ENCODE measurements around the gene GFOD2. TPM values are rescaled to one million over a fixed set of nuclear protein-coding genes. Genes with fewer than 3 reads are reported as not detected.

GFOD2 gene
- polyA plus RNA-seq, result 10 to 100 TPM; 36.8 to 49.6 TPM

DNA sequence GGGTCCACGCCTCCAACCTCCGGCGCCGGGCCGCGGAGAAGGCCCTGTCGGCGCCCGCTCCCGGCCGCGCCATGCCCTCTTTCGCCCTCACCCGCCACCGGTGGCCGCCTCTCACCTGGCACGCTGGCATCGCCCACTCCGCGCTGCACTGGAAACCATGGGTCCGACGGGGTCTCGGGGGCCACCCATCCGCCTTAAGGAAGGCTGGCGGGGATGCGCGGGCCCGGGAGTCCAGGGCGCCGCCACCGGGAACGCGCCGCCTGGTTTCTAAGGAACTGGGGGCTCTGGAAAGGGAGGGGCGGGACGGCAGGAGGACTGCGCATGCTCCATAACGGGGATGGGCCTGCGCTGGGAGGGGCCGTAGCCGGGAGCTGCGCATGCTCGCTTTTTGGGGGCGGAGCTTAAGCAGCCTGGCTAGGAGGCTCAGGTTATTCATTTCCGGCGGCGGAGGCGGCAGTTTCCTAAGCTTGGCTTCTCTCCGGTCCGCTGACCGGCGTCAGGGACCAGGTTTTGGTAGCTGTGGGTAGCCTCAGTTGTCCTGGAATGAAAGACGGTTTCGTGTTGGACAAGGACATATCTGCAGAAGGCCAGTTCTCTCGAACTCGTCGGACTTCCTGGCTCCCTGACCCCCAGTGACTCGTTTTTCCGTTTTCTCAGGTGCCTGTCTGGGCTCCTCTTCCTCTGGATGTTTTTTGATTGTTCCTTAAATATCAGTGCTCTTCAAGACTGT, at the start of gene GFOD2:
GFOD2 (minus strand) TSS at position 269 of the 730 bp plus-strand sequence. CDS start 33,601 bp downstream, outside the sequence.
- Histone ChIP-seq H3K4me3 (ENCODE audit: low read depth in 1 of 2, low read length in 2 of 2) (peak within 1 kb of the TSS; percentile 94 to 96), H3K4me1 (ENCODE audit: control insufficient read depth in 2 of 2, insufficient read depth in 2 of 2, low read length in 1 of 2) (peaks cover 0 to 5% of the 10 kb centered on the region in 2 donors), H3K36me3 (ENCODE audit: control insufficient read depth in 2 of 2, insufficient read depth in 2 of 2, low read length in 1 of 2) (peaks cover 0 to 8% of the 10 kb centered on the region in 2 donors), H3K27ac (ENCODE audit: low read depth in 2 of 2, low read length in 1 of 2) (peak within 1 kb of the TSS; percentile 84 to 89), H3K27me3 (ENCODE audit: control insufficient read depth in 1 of 2, insufficient read depth in 2 of 2, low read length in 2 of 2) (no peaks in the 10 kb centered on the region), H3K9me3 (ENCODE audit: control insufficient read depth in 2 of 2, insufficient read depth in 1 of 2, low read depth in 1 of 2, low read length in 1 of 2) (no peaks in the 10 kb centered on the region)
- WGBS, 2 donors, result 0 to 1% methylated on average over 59 of the region's 59 CpGs

GRCh38 chr16:67767953-67768352, 48.8 kb upstream of the GFOD2 start:
- H3K4me3 ChIP-seq (ENCODE audit: low read depth in 1 of 2, low read length in 2 of 2), result no peak overlapping the region
- no peaks in the 10 kb centered on the region for H3K27me3 ChIP-seq (ENCODE audit: control insufficient read depth in 1 of 2, insufficient read depth in 2 of 2, low read length in 2 of 2)
- peaks cover 0 to 3% of the 10 kb centered on the region in 2 donors for H3K4me1 ChIP-seq (ENCODE audit: control insufficient read depth in 2 of 2, insufficient read depth in 2 of 2, low read length in 1 of 2)
- 55 to 67% methylated on average over 7 of the region's 7 CpGs for WGBS, 2 donors
- H3K36me3 ChIP-seq (ENCODE audit: control insufficient read depth in 2 of 2, insufficient read depth in 2 of 2, low read length in 1 of 2), result peaks cover 0 to 7% of the 10 kb centered on the region in 2 donors
- H3K9me3 ChIP-seq (ENCODE audit: control insufficient read depth in 2 of 2, insufficient read depth in 1 of 2, low read depth in 1 of 2, low read length in 1 of 2), result no peaks in the 10 kb centered on the region
- no peak overlapping the region for H3K27ac ChIP-seq (ENCODE audit: low read depth in 2 of 2, low read length in 1 of 2)

- Histone ChIP-seq H3K36me3 (ENCODE audit: control insufficient read depth in 2 of 2, insufficient read depth in 2 of 2, low read length in 1 of 2) (peaks cover 0 to 7% of the 10 kb centered on the region in 2 donors), H3K27me3 (ENCODE audit: control insufficient read depth in 1 of 2, insufficient read depth in 2 of 2, low read length in 2 of 2) (no peaks in the 10 kb centered on the region), H3K27ac (ENCODE audit: low read depth in 2 of 2, low read length in 1 of 2) (no peak overlapping the region), H3K4me3 (ENCODE audit: low read depth in 1 of 2, low read length in 2 of 2) (no peak overlapping the region), H3K4me1 (ENCODE audit: control insufficient read depth in 2 of 2, insufficient read depth in 2 of 2, low read length in 1 of 2) (peaks cover 0 to 6% of the 10 kb centered on the region in 2 donors), H3K9me3 (ENCODE audit: control insufficient read depth in 2 of 2, insufficient read depth in 1 of 2, low read depth in 1 of 2, low read length in 1 of 2) (no peaks in the 10 kb centered on the region)
- 92% methylated on average over 4 of the region's 4 CpGs for WGBS, 2 donors
Measured at GRCh38 chr16:67766291-67766690, 47.2 kb upstream of the GFOD2 start.

GRCh38 chr16:67764158-67764667, 45.1 kb upstream of the GFOD2 start:
- Histone ChIP-seq H3K4me3 (ENCODE audit: low read depth in 1 of 2, low read length in 2 of 2) (no peak overlapping the region), H3K4me1 (ENCODE audit: control insufficient read depth in 2 of 2, insufficient read depth in 2 of 2, low read length in 1 of 2) (peaks cover 0 to 12% of the 10 kb centered on the region in 2 donors), H3K36me3 (ENCODE audit: control insufficient read depth in 2 of 2, insufficient read depth in 2 of 2, low read length in 1 of 2) (peaks cover 0 to 8% of the 10 kb centered on the region in 2 donors), H3K9me3 (ENCODE audit: control insufficient read depth in 2 of 2, insufficient read depth in 1 of 2, low read depth in 1 of 2, low read length in 1 of 2) (no peaks in the 10 kb centered on the region), H3K27ac (ENCODE audit: low read depth in 2 of 2, low read length in 1 of 2) (no peak overlapping the region), H3K27me3 (ENCODE audit: control insufficient read depth in 1 of 2, insufficient read depth in 2 of 2, low read length in 2 of 2) (no peaks in the 10 kb centered on the region)
- WGBS, 2 donors, result 93 to 97% methylated on average over 7 of the region's 7 CpGs

- peaks cover 0 to 12% of the 10 kb centered on the region in 2 donors for H3K4me1 ChIP-seq (ENCODE audit: control insufficient read depth in 2 of 2, insufficient read depth in 2 of 2, low read length in 1 of 2)
- peak overlapping the region; percentile 37 to 51 for H3K27ac ChIP-seq (ENCODE audit: low read depth in 2 of 2, low read length in 1 of 2)
- H3K36me3 ChIP-seq (ENCODE audit: control insufficient read depth in 2 of 2, insufficient read depth in 2 of 2, low read length in 1 of 2), result peaks cover 0 to 10% of the 10 kb centered on the region in 2 donors
- no peaks in the 10 kb centered on the region for H3K27me3 ChIP-seq (ENCODE audit: control insufficient read depth in 1 of 2, insufficient read depth in 2 of 2, low read length in 2 of 2)
- 89 to 96% methylated on average over 5 of the region's 5 CpGs for WGBS, 2 donors
- H3K4me3 ChIP-seq (ENCODE audit: low read depth in 1 of 2, low read length in 2 of 2), result no peak overlapping the region
- no peaks in the 10 kb centered on the region for H3K9me3 ChIP-seq (ENCODE audit: control insufficient read depth in 2 of 2, insufficient read depth in 1 of 2, low read depth in 1 of 2, low read length in 1 of 2)
Measured at GRCh38 chr16:67763066-67763465, 44.0 kb upstream of the GFOD2 start.

DNA sequence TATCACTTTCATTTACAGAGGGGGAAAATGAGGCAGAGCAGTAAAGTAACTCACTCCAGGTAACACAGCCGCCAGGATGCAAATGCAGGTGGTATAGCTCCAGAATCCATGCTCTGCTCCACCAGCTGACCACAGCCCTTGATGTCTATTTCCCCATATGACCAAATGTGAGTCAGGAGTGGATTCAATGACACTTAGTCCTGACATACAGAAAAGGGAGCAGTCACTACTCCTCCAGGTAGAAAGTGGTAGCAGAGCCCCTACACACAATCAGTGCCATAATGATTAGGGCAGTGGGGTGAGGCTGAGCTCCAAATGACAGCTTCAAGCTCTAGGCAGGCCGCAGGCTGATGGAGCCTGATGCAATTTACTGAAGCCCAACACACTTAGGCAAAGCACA, 43.3 kb upstream of the GFOD2 start:
- Histone ChIP-seq H3K27me3 (ENCODE audit: control insufficient read depth in 1 of 2, insufficient read depth in 2 of 2, low read length in 2 of 2) (no peaks in the 10 kb centered on the region), H3K36me3 (ENCODE audit: control insufficient read depth in 2 of 2, insufficient read depth in 2 of 2, low read length in 1 of 2) (peaks cover 0 to 10% of the 10 kb centered on the region in 2 donors), H3K9me3 (ENCODE audit: control insufficient read depth in 2 of 2, insufficient read depth in 1 of 2, low read depth in 1 of 2, low read length in 1 of 2) (no peaks in the 10 kb centered on the region), H3K27ac (ENCODE audit: low read depth in 2 of 2, low read length in 1 of 2) (peak overlapping the region; percentile 37 to 51), H3K4me3 (ENCODE audit: low read depth in 1 of 2, low read length in 2 of 2) (no peak overlapping the region), H3K4me1 (ENCODE audit: control insufficient read depth in 2 of 2, insufficient read depth in 2 of 2, low read length in 1 of 2) (peaks cover 0 to 12% of the 10 kb centered on the region in 2 donors)
- 86 to 93% methylated on average over 2 of the region's 2 CpGs for WGBS, 2 donors

DNA sequence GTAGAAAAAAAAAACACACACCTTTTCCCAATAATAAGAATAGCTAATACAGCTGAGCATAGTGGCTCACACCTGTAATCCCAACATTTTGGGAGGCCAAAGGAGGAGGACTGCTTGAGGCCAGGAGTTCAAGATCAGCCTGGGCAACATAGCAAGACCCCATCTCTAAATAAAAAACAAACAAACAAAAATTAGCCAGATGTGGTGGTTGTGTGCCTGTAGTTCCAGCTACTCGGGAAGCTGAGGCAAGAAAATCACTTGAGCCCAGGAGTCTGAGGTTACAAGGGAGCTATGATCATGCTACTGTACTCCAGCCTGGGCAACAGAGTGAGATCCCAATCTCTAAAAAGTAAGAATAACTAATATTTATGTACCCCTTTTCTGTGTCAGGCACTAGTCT, 42.8 kb upstream of the GFOD2 start:
- Histone ChIP-seq H3K9me3 (ENCODE audit: control insufficient read depth in 2 of 2, insufficient read depth in 1 of 2, low read depth in 1 of 2, low read length in 1 of 2) (no peaks in the 10 kb centered on the region), H3K36me3 (ENCODE audit: control insufficient read depth in 2 of 2, insufficient read depth in 2 of 2, low read length in 1 of 2) (peaks cover 0 to 10% of the 10 kb centered on the region in 2 donors)
- 93% methylated on average over 1 of the region's 1 CpG for WGBS, 2 donors

DNA sequence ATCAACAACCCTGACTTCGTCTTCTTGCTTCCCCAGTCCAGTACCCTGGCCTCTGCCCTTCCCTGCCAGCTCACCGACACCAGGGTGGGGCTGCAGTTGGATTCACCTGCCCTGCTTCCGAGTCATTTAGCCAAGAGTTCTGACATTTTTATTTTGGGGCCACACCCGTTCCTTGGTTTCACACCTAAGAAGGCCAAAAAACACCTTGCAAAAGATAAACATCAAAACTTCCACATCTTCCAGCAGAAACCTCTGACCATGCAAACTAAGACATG, 41.8 kb upstream of the GFOD2 start:
- Histone ChIP-seq H3K36me3 (ENCODE audit: control insufficient read depth in 2 of 2, insufficient read depth in 2 of 2, low read length in 1 of 2) (peaks cover 0 to 10% of the 10 kb centered on the region in 2 donors), H3K27ac (ENCODE audit: low read depth in 2 of 2, low read length in 1 of 2) (peak overlapping the region; percentile 42 to 77)
- 56 to 61% methylated on average over 4 of the region's 4 CpGs for WGBS, 2 donors

More for the DNA sequence above, 42.8 kb upstream of the GFOD2 start:
- Histone ChIP-seq H3K4me1 (ENCODE audit: control insufficient read depth in 2 of 2, insufficient read depth in 2 of 2, low read length in 1 of 2) (peaks cover 0 to 12% of the 10 kb centered on the region in 2 donors), H3K27me3 (ENCODE audit: control insufficient read depth in 1 of 2, insufficient read depth in 2 of 2, low read length in 2 of 2) (no peaks in the 10 kb centered on the region), H3K27ac (ENCODE audit: low read depth in 2 of 2, low read length in 1 of 2) (no peak overlapping the region), H3K4me3 (ENCODE audit: low read depth in 1 of 2, low read length in 2 of 2) (no peak overlapping the region)

GRCh38 chr16:67760206-67760955, 41.3 kb upstream of the GFOD2 start:
- peak overlapping the region; percentile 32 to 69 for H3K27ac ChIP-seq (ENCODE audit: low read depth in 2 of 2, low read length in 1 of 2)
- H3K4me3 ChIP-seq (ENCODE audit: low read depth in 1 of 2, low read length in 2 of 2), result no peak overlapping the region
- no peaks in the 10 kb centered on the region for H3K9me3 ChIP-seq (ENCODE audit: control insufficient read depth in 2 of 2, insufficient read depth in 1 of 2, low read depth in 1 of 2, low read length in 1 of 2)
- H3K27me3 ChIP-seq (ENCODE audit: control insufficient read depth in 1 of 2, insufficient read depth in 2 of 2, low read length in 2 of 2), result no peaks in the 10 kb centered on the region
- H3K4me1 ChIP-seq (ENCODE audit: control insufficient read depth in 2 of 2, insufficient read depth in 2 of 2, low read length in 1 of 2), result peaks cover 0 to 12% of the 10 kb centered on the region in 2 donors
- WGBS, 2 donors, result 67 to 72% methylated on average over 8 of the region's 8 CpGs
- H3K36me3 ChIP-seq (ENCODE audit: control insufficient read depth in 2 of 2, insufficient read depth in 2 of 2, low read length in 1 of 2), result peaks cover 0 to 10% of the 10 kb centered on the region in 2 donors

More for the DNA sequence above, 41.8 kb upstream of the GFOD2 start:
- Histone ChIP-seq H3K27me3 (ENCODE audit: control insufficient read depth in 1 of 2, insufficient read depth in 2 of 2, low read length in 2 of 2) (no peaks in the 10 kb centered on the region), H3K4me3 (ENCODE audit: low read depth in 1 of 2, low read length in 2 of 2) (no peak overlapping the region), H3K9me3 (ENCODE audit: control insufficient read depth in 2 of 2, insufficient read depth in 1 of 2, low read depth in 1 of 2, low read length in 1 of 2) (no peaks in the 10 kb centered on the region), H3K4me1 (ENCODE audit: control insufficient read depth in 2 of 2, insufficient read depth in 2 of 2, low read length in 1 of 2) (peaks cover 0 to 12% of the 10 kb centered on the region in 2 donors)

Data from esophagus (tissue), 2 donors.